Endodermal cell (in vitro differentiated cells): ENCODE results near the gene FOXG1. TPM values are rescaled to one million over a fixed set of nuclear protein-coding genes. Genes with fewer than 3 reads are reported as not detected.

Experiments
- DNase-seq: peaks from one replicate; pipeline ENCODE4 v3.0.0-alpha.2; 2017
- H3K27ac ChIP-seq: 2 replicates; pipeline ENCODE4 v1.5.1; 2013; ENCODE audit warnings: mild to moderate bottlenecking, low read depth, low read length, moderate library complexity
- H3K27me3 ChIP-seq: 2 replicates; pipeline ENCODE4 v1.6.1; 2013; ENCODE audit warnings: mild to moderate bottlenecking, low read length, moderate library complexity; ENCODE audit not compliant: insufficient read depth, control insufficient read depth, poor library complexity, severe bottlenecking
- H3K36me3 ChIP-seq: 2 replicates; pipeline ENCODE4 v1.7.0; 2013; ENCODE audit warnings: mild to moderate bottlenecking, low read length, moderate library complexity; ENCODE audit not compliant: control insufficient read depth, insufficient read depth
- H3K4me1 ChIP-seq: one replicate; pipeline ENCODE4 v1.7.0; 2013; ENCODE audit warnings: low read length; ENCODE audit not compliant: control insufficient read depth, insufficient read depth
- H3K4me3 ChIP-seq: 2 replicates; pipeline ENCODE4 v1.5.1; 2013; ENCODE audit warnings: mild to moderate bottlenecking, low read length, moderate library complexity
- H3K9ac ChIP-seq: 2 replicates; pipeline ENCODE4 v1.6.1; 2013; ENCODE audit warnings: mild to moderate bottlenecking, low read length, moderate library complexity; ENCODE audit not compliant: poor library complexity, severe bottlenecking; ENCODE audit errors: extremely low read depth
- H3K9me3 ChIP-seq: 2 replicates; pipeline ENCODE4 v1.6.1; 2013; ENCODE audit warnings: mild to moderate bottlenecking, low read length, moderate library complexity; ENCODE audit not compliant: control insufficient read depth
- H3K27ac Mint-ChIP-seq: 2 replicates; pipeline ENCODE4 v1.8.0; 2020; ENCODE audit warnings: mixed read lengths
- H3K27me3 Mint-ChIP-seq: 2 replicates; pipeline ENCODE4 v1.8.0; 2021; ENCODE audit warnings: mild to moderate bottlenecking, mixed read lengths; ENCODE audit not compliant: insufficient read depth
- H3K36me3 Mint-ChIP-seq: 2 replicates; pipeline ENCODE4 v1.8.0; 2020; ENCODE audit warnings: low read depth, mixed read lengths
- H3K4me1 Mint-ChIP-seq: 2 replicates; pipeline ENCODE4 v1.8.0; 2020; ENCODE audit warnings: mixed read lengths
- H3K4me3 Mint-ChIP-seq: 2 replicates; pipeline ENCODE4 v1.8.0; 2020; ENCODE audit warnings: mild to moderate bottlenecking, moderate library complexity, mixed read lengths
- H3K9me3 Mint-ChIP-seq: 2 replicates; pipeline ENCODE4 v1.8.0; 2020; ENCODE audit warnings: mild to moderate bottlenecking, mixed read lengths
- CTCF ChIP-seq: fragments of 200-600 bp; sonication (generic); conservative IDR thresholded peaks from 2 replicates; pipeline ENCODE4 v1.5.0; 2021; ENCODE audit warnings: antibody characterized with exemption, mild to moderate bottlenecking
- WGBS, 2 experiments: methylation state at CpG; one replicate each; pipeline versions ENCODE4 v1.1.5 to v1.1.7; 2013; ENCODE audit warnings: missing lambda C conversion rate in 2 of 2, mixed read lengths in 1 of 2; ENCODE audit not compliant: insufficient coverage in 1 of 2, insufficient read length in 1 of 2; 5-methylcytosine and 5-hydroxymethylcytosine counted together
- total RNA-seq, 2 donors: library from RNA; stranded (reverse); fragmentation: NEBNext Ultra II Directional in 1 of 2; extraction: Animal tissue kit (Norgen Biotek cat#: 25700) in 1 of 2; gene quantifications; 2 replicates in 1 of 2; 3 replicates in 1 of 2; pipeline ENCODE4 v1.2.1, GENCODE V29; 2021

The FOXG1 gene
- total RNA-seq, 2 donors from 2014 or later = 0.04 to 0.07 TPM

GRCh38 chr14:28742171-28742846 is 24.3 kb upstream of the FOXG1 start:
- H3K36me3 Mint-ChIP-seq = no peaks in the 10 kb centered on the region
- H3K27ac ChIP-seq = no peak overlapping the region
- H3K4me1 Mint-ChIP-seq = peaks cover 11% of the 10 kb centered on the region
- 86 to 89% methylated on average over 1 to 2 of the region's 3 CpGs for WGBS, 2 experiments
- no peaks in the 10 kb centered on the region for H3K27me3 Mint-ChIP-seq
- H3K4me1 ChIP-seq = no peaks in the 10 kb centered on the region
- H3K9me3 ChIP-seq = peaks cover 7% of the 10 kb centered on the region
- H3K4me3 Mint-ChIP-seq = no peak overlapping the region
- no peaks in the 10 kb centered on the region for H3K36me3 ChIP-seq
- H3K9ac ChIP-seq = no peak overlapping the region
- no peak overlapping the region for H3K4me3 ChIP-seq
- peaks cover 10% of the 10 kb centered on the region for H3K9me3 Mint-ChIP-seq
- no peak for TF ChIP-seq CTCF
- peak overlapping the region; percentile 54 for H3K27ac Mint-ChIP-seq
- H3K27me3 ChIP-seq = no peaks in the 10 kb centered on the region
- DNase-seq = no peak

- no peak overlapping the region for H3K27ac Mint-ChIP-seq
- DNase-seq = no peak
Measured at GRCh38 chr14:28744126-28744525, 22.5 kb upstream of the FOXG1 start.

GRCh38 chr14:28745176-28745575 is 21.4 kb upstream of the FOXG1 start:
- Histone ChIP-seq H3K9ac (no peak overlapping the region), H3K9me3 (peaks cover 10% of the 10 kb centered on the region), H3K27me3 (no peaks in the 10 kb centered on the region), H3K4me3 (no peak overlapping the region), H3K4me1 (no peaks in the 10 kb centered on the region), H3K27ac (no peak overlapping the region), H3K36me3 (no peaks in the 10 kb centered on the region)
- DNase-seq = no peak
- H3K27ac Mint-ChIP-seq = peak overlapping the region; percentile 50
- peaks cover 10% of the 10 kb centered on the region for H3K9me3 Mint-ChIP-seq
- no peaks in the 10 kb centered on the region for H3K27me3 Mint-ChIP-seq
- 44 to 55% methylated on average over 1 of the region's 1 CpG for WGBS, 2 experiments
- no peak for TF ChIP-seq CTCF
- peaks cover 11% of the 10 kb centered on the region for H3K4me1 Mint-ChIP-seq
- H3K36me3 Mint-ChIP-seq = no peaks in the 10 kb centered on the region
- peak overlapping the region; percentile 4 for H3K4me3 Mint-ChIP-seq

More at GRCh38 chr14:28744126-28744525, 22.5 kb upstream of the FOXG1 start:
- Mint-ChIP-seq H3K4me1 (peaks cover 11% of the 10 kb centered on the region), H3K36me3 (no peaks in the 10 kb centered on the region), H3K9me3 (peaks cover 10% of the 10 kb centered on the region), H3K4me3 (no peak overlapping the region), H3K27me3 (no peaks in the 10 kb centered on the region)
- Histone ChIP-seq H3K9ac (no peak overlapping the region), H3K4me3 (no peak overlapping the region), H3K27ac (no peak overlapping the region), H3K9me3 (peaks cover 10% of the 10 kb centered on the region), H3K36me3 (no peaks in the 10 kb centered on the region), H3K27me3 (no peaks in the 10 kb centered on the region), H3K4me1 (no peaks in the 10 kb centered on the region)
- no peak for TF ChIP-seq CTCF
